MM.1S (cell line): ENCODE results near the gene DCST2.
A peak's percentile ranks its signal among the peaks of the same experiment; 100 is the strongest.

Source experiments
- DNase-seq: peaks from one replicate; pipeline ENCODE4 v3.0.0-alpha.2; 2015
- H2AFZ ChIP-seq: fragments of 300-600 bp; sonication (generic); 2 replicates; pipeline ENCODE4 v1.6.0; 2016; ENCODE audit warnings: antibody characterized with exemption, low read length
- H3F3A ChIP-seq: fragments of 300-600 bp; sonication (generic); 2 replicates; pipeline ENCODE4 v1.6.1; 2016; ENCODE audit warnings: mild to moderate bottlenecking, antibody characterized with exemption, low read length, moderate library complexity, mixed read lengths; ENCODE audit not compliant: insufficient read depth
- H3K27ac ChIP-seq: fragments of 300-600 bp; sonication (generic); 2 replicates; pipeline ENCODE4 v1.5.1; 2016; ENCODE audit warnings: mild to moderate bottlenecking, low read length
- H3K27me3 ChIP-seq: fragments of 300-600 bp; sonication (generic); replicated peaks from 2 replicates; pipeline ENCODE4 v1.6.0; 2016; ENCODE audit warnings: low read length; ENCODE audit not compliant: insufficient read depth
- H3K36me3 ChIP-seq: fragments of 300-600 bp; sonication (generic); replicated peaks from 2 replicates; pipeline ENCODE4 v1.6.1; 2016; ENCODE audit warnings: mild to moderate bottlenecking, low read length, mixed read lengths; ENCODE audit not compliant: insufficient read depth
- H3K4me1 ChIP-seq: fragments of 300-600 bp; sonication (generic); 2 replicates; pipeline ENCODE4 v1.6.1; 2016; ENCODE audit warnings: low read length, mixed read lengths
- H3K4me2 ChIP-seq: fragments of 300-600 bp; sonication (generic); 2 replicates; pipeline ENCODE4 v1.6.0; 2016; ENCODE audit warnings: low read depth, low read length
- H3K4me3 ChIP-seq: fragments of 300-600 bp; sonication (generic); 2 replicates; pipeline ENCODE4 v1.5.1; 2016; ENCODE audit warnings: low read length, mixed read lengths
- H3K79me2 ChIP-seq: fragments of 300-600 bp; sonication (generic); 2 replicates; pipeline ENCODE4 v1.6.1; 2016; ENCODE audit warnings: mixed run types, low read length, mixed read lengths
- H3K9ac ChIP-seq: fragments of 300-600 bp; sonication (generic); 2 replicates; pipeline ENCODE4 v1.6.1; 2016; ENCODE audit warnings: low read length, mixed read lengths
- H3K9me2 ChIP-seq: fragments of 300-600 bp; sonication (generic); replicated peaks from 2 replicates; pipeline ENCODE4 v1.6.1; 2016; ENCODE audit warnings: mild to moderate bottlenecking, low read length, mixed read lengths; ENCODE audit not compliant: insufficient read depth
- H3K9me3 ChIP-seq: fragments of 300-600 bp; sonication (generic); replicated peaks from 2 replicates; pipeline ENCODE4 v1.6.1; 2016; ENCODE audit warnings: mild to moderate bottlenecking, low read length, mixed read lengths; ENCODE audit not compliant: insufficient read depth
- H4K20me1 ChIP-seq: fragments of 300-600 bp; sonication (generic); 2 replicates; pipeline ENCODE4 v1.6.1; 2016; ENCODE audit warnings: mild to moderate bottlenecking, low read length, moderate library complexity, mixed read lengths; ENCODE audit not compliant: insufficient read depth
- CTCF ChIP-seq: fragments of 300-600 bp; sonication (generic); IDR thresholded peaks from 2 replicates; pipeline ENCODE4 v1.5.1; 2016; ENCODE audit warnings: antibody characterized with exemption, low read length, mixed read lengths
- EZH2 ChIP-seq: fragments of 300-600 bp; sonication (generic); optimal IDR thresholded peaks from 2 replicates; pipeline ENCODE3; 2017; ENCODE audit warnings: low read depth, mild to moderate bottlenecking, antibody characterized with exemption, low read length, mixed read lengths
- EZH2phosphoT487 ChIP-seq: fragments of 300-600 bp; sonication (generic); IDR thresholded peaks from 2 replicates; pipeline ENCODE4 v1.6.1; 2018; ENCODE audit warnings: antibody characterized with exemption, low read length

DCST2 gene

GRCh38 chr1:155062702-155063411, 29.3 kb upstream of the DCST2 start:
- Histone ChIP-seq H3K79me2 (0 out of 2 replicates have a peak, but pooled peaks cover 8% of the 10 kb centered on the region), H3K4me3 (peak overlapping the region; percentile 74), H3K9ac (no peak overlapping the region; the same call in 1 of the 2 replicates), H3K4me1 (peaks cover 13% of the 10 kb centered on the region), H3K27ac (no peak overlapping the region), H3K36me3 (peaks cover 2% of the 10 kb centered on the region; the same call in 1 of the 2 replicates), H3K9me2 (no peaks in the 10 kb centered on the region), H3K4me2 (peak overlapping the region; percentile 96), H3F3A (peaks cover 17% of the 10 kb centered on the region), H3K27me3 (no peaks in the 10 kb centered on the region), H2AFZ (peak overlapping the region; percentile 72), H4K20me1 (no peaks in the 10 kb centered on the region), H3K9me3 (no peaks in the 10 kb centered on the region)
- peak; percentile 77 for DNase-seq
- TF ChIP-seq CTCF = peak; percentile 97
- no peak for TF ChIP-seq EZH2phosphoT487

- DNase-seq = no peak
- H3K79me2 ChIP-seq = 0 out of 2 replicates have a peak, but pooled peaks cover 8% of the 10 kb centered on the region
- H4K20me1 ChIP-seq = no peaks in the 10 kb centered on the region
- no peak overlapping the region for H3K27ac ChIP-seq
- peaks cover 13% of the 10 kb centered on the region for H3K4me1 ChIP-seq
- H2AFZ ChIP-seq = no peak overlapping the region
- peak overlapping the region; percentile 96; the same call in 1 of the 2 replicates for H3K4me2 ChIP-seq
- TF ChIP-seq EZH2 (no peak), CTCF (no peak), EZH2phosphoT487 (no peak)
- peaks cover 2% of the 10 kb centered on the region; the same call in 1 of the 2 replicates for H3K36me3 ChIP-seq
- H3K9me2 ChIP-seq = no peaks in the 10 kb centered on the region
- no peak overlapping the region for H3K9ac ChIP-seq
- H3K4me3 ChIP-seq = no peak overlapping the region
- no peaks in the 10 kb centered on the region for H3K9me3 ChIP-seq
- H3K27me3 ChIP-seq = no peaks in the 10 kb centered on the region
- peaks cover 17% of the 10 kb centered on the region for H3F3A ChIP-seq
These were observed 28.6 kb upstream of the DCST2 start for GRCh38 chr1:155062151-155062686.

- Histone ChIP-seq H3K36me3 (peaks cover 2% of the 10 kb centered on the region; the same call in 1 of the 2 replicates), H3K4me2 (peak overlapping the region; percentile 29; the same call in 1 of the 2 replicates), H3K9ac (no peak overlapping the region), H2AFZ (no peak overlapping the region), H3K27me3 (no peaks in the 10 kb centered on the region), H3K27ac (no peak overlapping the region), H3K9me2 (no peaks in the 10 kb centered on the region), H4K20me1 (no peaks in the 10 kb centered on the region), H3K79me2 (0 out of 2 replicates have a peak, but pooled peaks cover 8% of the 10 kb centered on the region), H3K9me3 (no peaks in the 10 kb centered on the region), H3K4me1 (peaks cover 13% of the 10 kb centered on the region), H3F3A (peaks cover 17% of the 10 kb centered on the region), H3K4me3 (no peak overlapping the region)
- no peak for TF ChIP-seq EZH2phosphoT487
- TF ChIP-seq CTCF = peak; percentile 100
- DNase-seq = peak; percentile 96
These were observed 28.0 kb upstream of the DCST2 start for GRCh38 chr1:155061381-155062150.
